IMR-90 (cell line): ENCODE measurements around the gene COL4A1. TPM values are rescaled to one million over a fixed set of nuclear protein-coding genes. Genes with fewer than 3 reads are reported as not detected.

Experiments
- ATAC-seq: fragments of 200-7000 bp; cut with Tn5 transposase; 2 replicates; pipeline ENCODE4 v1.9.1; 2020; ENCODE audit warnings: low read depth, mild to moderate bottlenecking, moderate library complexity
- BruUV-seq: library from RNA; stranded (reverse); fragments of 400-500 nt; replicated peaks from 2 replicates; lab custom pipeline; 2021; lab: Mats Ljungman, UMichigan
- CTCF ChIA-PET: fragments of 300-600 bp; formaldehyde crosslinking; extraction: SDS; loops from one replicate; lab custom pipeline; 2021; ENCODE audit warnings: antibody characterized with exemption; lab: Yijun Ruan, JAX
- POLR2A ChIA-PET: fragments of 300-600 bp; sonication (Branson Sonifier 250); formaldehyde crosslinking; loops from one replicate; lab custom pipeline; 2022; ENCODE audit warnings: antibody characterized with exemption; ENCODE audit not compliant: unreplicated experiment; lab: Charles Lee
- DNase-seq: peaks from one replicate; pipeline ENCODE4 v3.0.0; 2013
- H2AFZ ChIP-seq: replicated peaks from 2 replicates; pipeline ENCODE3; 2013; ENCODE audit warnings: low read length, mild to moderate bottlenecking; ENCODE audit not compliant: poor library complexity
- H2AK5ac ChIP-seq: 2 replicates; pipeline ENCODE4 v1.6.1; 2013; ENCODE audit warnings: low read depth, low read length, inconsistent platforms
- H2AK9ac ChIP-seq: replicated peaks from 2 replicates; pipeline ENCODE3; 2013; ENCODE audit warnings: mild to moderate bottlenecking, low read depth, low read length, moderate library complexity; ENCODE audit not compliant: poor library complexity
- H2BK120ac ChIP-seq: 2 replicates; pipeline ENCODE4 v1.6.1; 2013; ENCODE audit warnings: low read depth, low read length, inconsistent platforms
- H2BK15ac ChIP-seq: 3 replicates; pipeline ENCODE4 v1.6.1; 2013; ENCODE audit warnings: low read depth, low read length, inconsistent platforms
- H2BK20ac ChIP-seq: 2 replicates; pipeline ENCODE4 v1.6.1; 2013; ENCODE audit warnings: low read depth, mild to moderate bottlenecking, inconsistent platforms, low read length, moderate library complexity
- H2BK5ac ChIP-seq: 2 replicates; pipeline ENCODE4 v1.6.1; 2013; ENCODE audit warnings: mild to moderate bottlenecking, low read depth, low read length, inconsistent platforms; ENCODE audit not compliant: poor library complexity, severe bottlenecking
- H3K14ac ChIP-seq: replicated peaks from 2 replicates; pipeline ENCODE4 v1.6.1; 2013; ENCODE audit warnings: low read depth, low read length, inconsistent platforms
- H3K18ac ChIP-seq: 2 replicates; pipeline ENCODE4 v1.6.1; 2013; ENCODE audit warnings: low read depth, low read length, control low read depth
- H3K23ac ChIP-seq: 2 replicates; pipeline ENCODE4 v1.6.1; 2013; ENCODE audit warnings: low read depth, low read length, inconsistent platforms
- H3K27ac ChIP-seq: 2 replicates; pipeline ENCODE4 v1.5.1; 2013; ENCODE audit warnings: mild to moderate bottlenecking, control low read depth, low read length; ENCODE audit not compliant: insufficient read depth
- H3K27me3 ChIP-seq: 2 replicates; pipeline ENCODE4 v1.6.1; 2013; ENCODE audit warnings: low read length; ENCODE audit not compliant: control insufficient read depth, insufficient read depth
- H3K36me3 ChIP-seq: 2 replicates; pipeline ENCODE4 v1.6.1; 2013; ENCODE audit warnings: low read length, mixed read lengths; ENCODE audit not compliant: control insufficient read depth, insufficient read depth
- H3K4ac ChIP-seq: 2 replicates; pipeline ENCODE4 v1.6.1; 2013; ENCODE audit warnings: low read depth, low read length, inconsistent platforms
- H3K4me1 ChIP-seq: 2 replicates; pipeline ENCODE4 v1.6.1; 2013; ENCODE audit warnings: low read length, mixed read lengths; ENCODE audit not compliant: control insufficient read depth, insufficient read depth
- H3K4me2 ChIP-seq: 2 replicates; pipeline ENCODE4 v1.6.1; 2013; ENCODE audit warnings: low read depth, mild to moderate bottlenecking, control low read depth, low read length, moderate library complexity
- H3K4me3 ChIP-seq: 2 replicates; pipeline ENCODE4 v1.5.1; 2013; ENCODE audit warnings: low read depth, mild to moderate bottlenecking, control low read depth, low read length, moderate library complexity; ENCODE audit not compliant: insufficient read depth
- H3K56ac ChIP-seq: 2 replicates; pipeline ENCODE4 v1.6.1; 2013; ENCODE audit warnings: low read length, inconsistent platforms; ENCODE audit not compliant: insufficient read depth; ENCODE audit errors: extremely low read depth
- H3K79me1 ChIP-seq, 2 experiments: 2 replicates each; pipeline ENCODE4 v1.6.1; 2013; ENCODE audit warnings: low read length in 2 of 2, inconsistent platforms in 1 of 2, low read depth in 1 of 2
- H3K9ac ChIP-seq: 2 replicates; pipeline ENCODE4 v1.6.1; 2013; ENCODE audit warnings: low read depth, low read length, control low read depth
- H3K9me1 ChIP-seq: 2 replicates; pipeline ENCODE4 v1.6.1; 2013; ENCODE audit warnings: low read length, inconsistent platforms; ENCODE audit not compliant: insufficient read depth
- H3K9me3 ChIP-seq: 2 replicates; pipeline ENCODE4 v1.6.1; 2013; ENCODE audit warnings: low read length; ENCODE audit not compliant: control insufficient read depth, insufficient read depth
- H4K20me1 ChIP-seq: 2 replicates; pipeline ENCODE4 v1.6.1; 2013; ENCODE audit warnings: low read length, inconsistent platforms; ENCODE audit not compliant: insufficient read depth
- H4K5ac ChIP-seq: 2 replicates; pipeline ENCODE4 v1.6.1; 2013; ENCODE audit warnings: mild to moderate bottlenecking, low read depth, low read length, control low read depth
- H4K8ac ChIP-seq, 2 experiments: 2 replicates each; pipeline ENCODE4 v1.6.1; 2013; ENCODE audit warnings: low read depth in 2 of 2, low read length in 2 of 2, control low read depth in 1 of 2, inconsistent platforms in 1 of 2
- H4K91ac ChIP-seq: 2 replicates; pipeline ENCODE4 v1.6.1; 2013; ENCODE audit warnings: low read depth, low read length, inconsistent platforms; ENCODE audit not compliant: insufficient read depth
- BHLHE40 ChIP-seq: fragments of 150-350 bp; IDR thresholded peaks from 2 replicates; pipeline ENCODE4 v1.6.1; 2016; ENCODE audit warnings: mild to moderate bottlenecking, low read depth, low read length
- CHD1 ChIP-seq: IDR thresholded peaks from 2 replicates; pipeline ENCODE4 v1.6.1; 2012; ENCODE audit warnings: low read depth, low read length, improper control_type of control experiment
- ELK1 ChIP-seq: fragments of 150-350 bp; IDR thresholded peaks from 2 replicates; pipeline ENCODE4 v1.6.1; 2016; ENCODE audit warnings: low read depth, mild to moderate bottlenecking, low read length, moderate library complexity, borderline replicate concordance
- FOS ChIP-seq: fragments of 150-350 bp; IDR thresholded peaks from 2 replicates; pipeline ENCODE4 v1.6.1; 2016; ENCODE audit warnings: low read depth, low read length
- MAFK ChIP-seq: IDR thresholded peaks from 2 replicates; pipeline ENCODE4 v1.6.1; 2012; ENCODE audit warnings: low read depth, low read length, improper control_type of control experiment
- MAZ ChIP-seq: IDR thresholded peaks from 2 replicates; pipeline ENCODE4 v1.6.1; 2012; ENCODE audit warnings: low read depth, mild to moderate bottlenecking, low read length, improper control_type of control experiment, moderate library complexity, borderline replicate concordance
- MXI1 ChIP-seq: IDR thresholded peaks from 2 replicates; pipeline ENCODE4 v1.6.1; 2012; ENCODE audit warnings: low read depth, mild to moderate bottlenecking, low read length, moderate library complexity, borderline replicate concordance
- NFE2L2 ChIP-seq: fragments of 150-350 bp; IDR thresholded peaks from 2 replicates; pipeline ENCODE4 v1.6.1; 2016; ENCODE audit warnings: low read depth, mild to moderate bottlenecking, low read length
- POLR2A ChIP-seq: IDR thresholded peaks from 2 replicates; pipeline ENCODE4 v1.6.1; 2012; ENCODE audit warnings: mild to moderate bottlenecking, low read depth, low read length
- RAD21 ChIP-seq: IDR thresholded peaks from 2 replicates; pipeline ENCODE4 v1.6.1; 2012; ENCODE audit warnings: low read length, improper control_type of control experiment
- RCOR1 ChIP-seq: IDR thresholded peaks from 2 replicates; pipeline ENCODE4 v1.6.1; 2012; ENCODE audit warnings: mild to moderate bottlenecking, low read length, improper control_type of control experiment; ENCODE audit not compliant: insufficient replicate concordance
- RFX5 ChIP-seq: IDR thresholded peaks from 2 replicates; pipeline ENCODE4 v1.8.0; 2012; ENCODE audit warnings: low read depth, mild to moderate bottlenecking, low read length, moderate library complexity
- SMC3 ChIP-seq: fragments of 150-350 bp; IDR thresholded peaks from 2 replicates; pipeline ENCODE4 v1.6.1; 2016; ENCODE audit warnings: low read depth, mild to moderate bottlenecking, antibody characterized with exemption, low read length, moderate library complexity
- USF2 ChIP-seq: fragments of 150-350 bp; IDR thresholded peaks from 2 replicates; pipeline ENCODE4 v1.6.1; 2017; ENCODE audit warnings: mild to moderate bottlenecking, antibody characterized with exemption, low read length, low read depth
- WGBS, 2 experiments: methylation state at CpG; one replicate each; pipeline versions ENCODE4 v1.1.5 to v1.1.7; 2013; ENCODE audit warnings: missing lambda C conversion rate in 2 of 2; ENCODE audit not compliant: insufficient read length in 1 of 2; ENCODE audit errors: extremely low coverage in 2 of 2; 5-methylcytosine and 5-hydroxymethylcytosine counted together
- dilution Hi-C: fragments of 300-500 bp; cut with HindIII; formaldehyde crosslinking; loops from one replicate; pipeline ENCODE4 v1.14.3; 2018; ENCODE audit warnings: low sequenced_read_pairs; ENCODE audit not compliant: unreplicated experiment
- in situ Hi-C: fragments of 300-500 bp; cut with MboI; formaldehyde crosslinking; loops from 3 replicates; pipeline ENCODE4 v1.14.3; 2019; ENCODE audit warnings: low sequenced_read_pairs, inconsistent platforms, mixed read lengths
- intact Hi-C: fragments of 100-400 bp; cut with micrococcal nuclease; formaldehyde crosslinking; loops from 2 replicates; pipeline ENCODE4 v1.10.0; 2022
- polyA plus RNA-seq, 3 experiments: library from polyadenylated mRNA; depleted of rRNA; stranded (reverse); fragments of >200 nt; gene quantifications; 2 replicates each; pipeline ENCODE4 v1.2.3, GENCODE V29; 2012; ENCODE audit warnings: low replicate concordance in 1 of 3
- total RNA-seq: library from RNA; depleted of rRNA; stranded (reverse); fragments of >200 nt; gene quantifications from 2 replicates; pipeline ENCODE4 v1.2.3, GENCODE V29; 2012
- TF ChIP-seq, protein P1 (sequence below): conservative IDR thresholded peaks from 2 replicates; pipeline ENCODE4 v1.5.1; 2012; ENCODE audit warnings: mild to moderate bottlenecking, low read depth, low read length, improper control_type of control experiment

The COL4A1 gene
- total and polyA plus RNA-seq, 2 of the 4 experiments (the other 2 are of a cell fraction), result 230 to 337 TPM

DNA sequence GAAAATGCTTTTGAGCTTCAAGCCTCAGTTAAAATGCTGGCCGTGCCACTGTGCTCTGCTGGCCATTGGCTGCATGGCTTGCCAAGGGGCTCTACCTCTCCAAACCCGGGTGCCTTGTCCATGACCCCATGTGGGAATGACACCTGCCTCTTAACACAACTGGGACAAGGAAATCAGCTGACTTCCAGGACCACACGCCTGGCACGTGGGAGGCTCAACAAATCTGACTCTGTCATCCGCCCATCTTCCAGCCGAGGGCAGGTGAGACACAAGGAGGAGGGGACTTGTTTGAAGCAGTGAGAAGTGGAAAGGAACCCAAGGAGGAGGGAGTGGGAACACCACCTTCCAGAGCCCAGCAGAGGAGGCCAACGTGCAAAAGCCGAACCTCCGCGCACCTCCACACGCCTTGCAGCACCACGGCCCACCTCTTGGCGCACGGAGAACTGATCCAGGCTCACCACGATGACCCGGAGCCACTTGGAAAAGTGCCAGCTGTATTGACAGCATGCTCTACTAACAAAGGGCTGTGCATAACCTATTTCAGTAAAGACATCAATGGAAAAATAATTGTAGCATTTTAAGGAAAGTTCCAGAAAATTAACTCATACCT is 38.3 kb downstream of the COL4A1 start:
- H4K20me1 ChIP-seq, result peaks cover 94% of the 10 kb centered on the region
- POLR2A ChIA-PET, result no interaction called here
- peaks cover 52% of the 10 kb centered on the region for H3K36me3 ChIP-seq
- no peaks in the 10 kb centered on the region for H3K9me3 ChIP-seq
- peaks cover 58% of the 10 kb centered on the region for H3K9me1 ChIP-seq
- H4K91ac ChIP-seq, result no peak overlapping the region
- no peak overlapping the region for H3K56ac ChIP-seq
- H3K14ac ChIP-seq, result no peak overlapping the region
- no peak overlapping the region for H2AFZ ChIP-seq
- 82% methylated on average over 5 of the region's 16 CpGs; no CpG with 5 or more reads in 1 of the 2 experiments for WGBS, 2 experiments
- no peak overlapping the region for H3K4me2 ChIP-seq
- DNase-seq, result no peak
- no peaks in the 10 kb centered on the region for H3K27me3 ChIP-seq
- dilution Hi-C loops (no loop called here), intact Hi-C loops (no loop called here), in situ Hi-C loops (no loop called here)
- H2BK5ac ChIP-seq, result no peak overlapping the region
- no peak overlapping the region for H2BK120ac ChIP-seq
- no peak overlapping the region for H3K18ac ChIP-seq
- H3K27ac ChIP-seq, result no peak overlapping the region; the same call in 1 of the 2 replicates
- BruUV-seq, result no TSS peak
- no peak overlapping the region for H2AK9ac ChIP-seq
- no peak overlapping the region for H3K4ac ChIP-seq
- H3K9ac ChIP-seq, result no peak overlapping the region
- peaks cover 37 to 92% of the 10 kb centered on the region in 2 experiments for H3K79me1 ChIP-seq
- H2BK20ac ChIP-seq, result no peak overlapping the region
- H3K4me3 ChIP-seq, result no peak overlapping the region
- TF ChIP-seq SMC3, result no peak
- no peak for TF ChIP-seq USF2
- TF ChIP-seq, protein P1, sequence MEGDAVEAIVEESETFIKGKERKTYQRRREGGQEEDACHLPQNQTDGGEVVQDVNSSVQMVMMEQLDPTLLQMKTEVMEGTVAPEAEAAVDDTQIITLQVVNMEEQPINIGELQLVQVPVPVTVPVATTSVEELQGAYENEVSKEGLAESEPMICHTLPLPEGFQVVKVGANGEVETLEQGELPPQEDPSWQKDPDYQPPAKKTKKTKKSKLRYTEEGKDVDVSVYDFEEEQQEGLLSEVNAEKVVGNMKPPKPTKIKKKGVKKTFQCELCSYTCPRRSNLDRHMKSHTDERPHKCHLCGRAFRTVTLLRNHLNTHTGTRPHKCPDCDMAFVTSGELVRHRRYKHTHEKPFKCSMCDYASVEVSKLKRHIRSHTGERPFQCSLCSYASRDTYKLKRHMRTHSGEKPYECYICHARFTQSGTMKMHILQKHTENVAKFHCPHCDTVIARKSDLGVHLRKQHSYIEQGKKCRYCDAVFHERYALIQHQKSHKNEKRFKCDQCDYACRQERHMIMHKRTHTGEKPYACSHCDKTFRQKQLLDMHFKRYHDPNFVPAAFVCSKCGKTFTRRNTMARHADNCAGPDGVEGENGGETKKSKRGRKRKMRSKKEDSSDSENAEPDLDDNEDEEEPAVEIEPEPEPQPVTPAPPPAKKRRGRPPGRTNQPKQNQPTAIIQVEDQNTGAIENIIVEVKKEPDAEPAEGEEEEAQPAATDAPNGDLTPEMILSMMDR, result no peak
- TF ChIP-seq MAZ, result no peak
- no peak for TF ChIP-seq RFX5
- TF ChIP-seq POLR2A, result no peak
- no peak for TF ChIP-seq ELK1
- TF ChIP-seq MXI1, result no peak
- no peak for TF ChIP-seq CHD1
- no peak for TF ChIP-seq MAFK
- no peak for TF ChIP-seq NFE2L2
- no peak for TF ChIP-seq RCOR1
- TF ChIP-seq FOS, result no peak
- TF ChIP-seq RAD21, result no peak
- TF ChIP-seq BHLHE40, result no peak
- no peak overlapping the region for H4K5ac ChIP-seq
- no peak overlapping the region for H3K23ac ChIP-seq
- peak overlapping the region; percentile 0 for H2AK5ac ChIP-seq
- peaks cover 28% of the 10 kb centered on the region for H3K4me1 ChIP-seq
- CTCF ChIA-PET, result no interaction called here
- no peak overlapping the region for H4K8ac ChIP-seq
- H2BK15ac ChIP-seq, result no peak overlapping the region
- no peak for ATAC-seq
